Esophagus muscularis mucosa (tissue), 4 donors: Measurements from ENCODE around the gene NTF4. TPM values are rescaled to one million over a fixed set of nuclear protein-coding genes. Genes with fewer than 3 reads are reported as not detected.
A peak's percentile ranks its signal among the peaks of the same experiment; 100 is the strongest.
"Not testable (repeated sequence)": the region's sequence is repeated elsewhere in the genome, so short reads cannot be mapped to it uniquely, and the experiment has no call there.

Experiments used
- DNase-seq: peaks from one replicate; pipeline ENCODE4 v3.0.0-alpha.2; 2017; ENCODE audit errors: extremely low spot score
- H3K27ac ChIP-seq, 4 donors: fragments of 200-600 bp; sonication (generic); replicated peaks in 1 of 4; 1 replicate in 3 of 4; 2 replicates in 1 of 4; pipeline ENCODE4 v1.5.1; 2016 to 2019; ENCODE audit warnings: mild to moderate bottlenecking in 1 of 4
- H3K27me3 ChIP-seq, 4 donors: fragments of 200-600 bp; sonication (generic); one replicate each; pipeline versions ENCODE4 v1.5.1 to v1.6.0; 2016 to 2019
- H3K36me3 ChIP-seq, 4 donors: fragments of 200-600 bp; sonication (generic); one replicate each; pipeline ENCODE4 v1.5.1; 2016 to 2019
- H3K4me1 ChIP-seq, 4 donors: fragments of 200-600 bp; sonication (generic); one replicate each; pipeline ENCODE4 v1.5.1; 2016 to 2019
- H3K4me3 ChIP-seq, 4 donors: fragments of 200-600 bp; sonication (generic); 1 replicate in 2 of 4; 2 replicates in 2 of 4; pipeline ENCODE4 v1.5.1; 2016 to 2019; ENCODE audit warnings: mild to moderate bottlenecking in 4 of 4, moderate library complexity in 1 of 4
- H3K9me3 ChIP-seq, 4 donors: fragments of 200-600 bp; sonication (generic); 1 replicate in 3 of 4; 2 replicates in 1 of 4; pipeline ENCODE4 v1.5.1; 2016 to 2019
- CTCF ChIP-seq, 3 experiments: fragments of 200-600 bp in 2 of 3; fragments of 450-650 bp in 1 of 3; sonication (generic) in 2 of 3; IDR thresholded peaks; one replicate each; pipeline ENCODE4 v1.5.1; 2017 to 2019; ENCODE audit warnings: antibody characterized with exemption in 3 of 3, mild to moderate bottlenecking in 2 of 3, moderate library complexity in 1 of 3
- EP300 ChIP-seq: sonication (generic); formaldehyde crosslinking; IDR thresholded peaks from one replicate; pipeline ENCODE4 v1.6.1; 2017; ENCODE audit warnings: antibody characterized with exemption
- POLR2A ChIP-seq: fragments of 450-650 bp; IDR thresholded peaks from one replicate; pipeline ENCODE4 v1.6.1; 2017; ENCODE audit warnings: antibody characterized with exemption, moderate library complexity, mild to moderate bottlenecking, low read depth
- POLR2AphosphoS5 ChIP-seq, 2 donors: sonication (generic); formaldehyde crosslinking; IDR thresholded peaks; one replicate each; pipeline ENCODE4 v1.6.1; 2017; ENCODE audit warnings: antibody characterized with exemption in 2 of 2
- WGBS: methylation state at CpG from one replicate; pipeline ENCODE4 v1.1.5; 2018; 5-methylcytosine and 5-hydroxymethylcytosine counted together
- intact Hi-C: fragments of 100-400 bp; cut with DNase I; formaldehyde crosslinking; loops from one replicate; pipeline ENCODE4 v1.15.1; 2023
- total RNA-seq, 4 donors: library from RNA; depleted of rRNA; stranded (reverse); fragments of >200 nt; gene quantifications; one replicate each; pipeline versions ENCODE4 v1.1.0 to v1.2.1, GENCODE V29; 2016

The NTF4 gene
- total RNA-seq, 4 donors from 2014 or later, result not detected

DNA sequence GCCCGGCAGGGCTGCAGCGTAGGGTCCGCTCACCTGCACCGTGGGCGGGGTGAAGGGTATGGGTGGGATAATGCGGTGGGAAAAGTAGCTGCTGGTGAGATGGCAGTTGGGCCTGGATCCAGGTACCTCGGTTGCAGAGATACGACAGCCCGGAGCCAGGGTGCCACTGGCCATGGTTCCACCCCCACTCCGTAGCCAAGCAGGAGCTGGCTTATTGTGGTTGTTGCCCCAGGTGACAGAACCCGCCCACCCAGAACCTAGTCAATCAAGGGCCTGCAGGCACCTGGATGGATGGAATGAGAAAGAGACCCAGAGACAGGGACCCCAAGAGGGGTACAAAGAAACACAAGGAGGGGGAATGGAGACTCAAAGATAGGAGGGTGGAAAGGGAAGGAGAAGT lies 44.3 kb downstream of the NTF4 start:
- H3K27ac ChIP-seq, result no peak overlapping the region
- H3K36me3 ChIP-seq, result peaks cover 0 to 13% (median 10%) of the 10 kb centered on the region in 4 donors
- peaks cover 0 to 41% (median 14%) of the 10 kb centered on the region in 4 donors for H3K27me3 ChIP-seq
- no peak for DNase-seq
- no peak for TF ChIP-seq POLR2AphosphoS5 (IDR thresholded peaks at IDR 0.05)
- TF ChIP-seq POLR2A, result no peak
- H3K4me3 ChIP-seq, result no peak overlapping the region
- peaks cover 19 to 30% (median 26%) of the 10 kb centered on the region in 4 donors for H3K4me1 ChIP-seq
- H3K9me3 ChIP-seq, result no peaks in the 10 kb centered on the region
- intact Hi-C loops, result no loop called here
- WGBS, result 82% methylated on average over 11 of the region's 11 CpGs

DNA sequence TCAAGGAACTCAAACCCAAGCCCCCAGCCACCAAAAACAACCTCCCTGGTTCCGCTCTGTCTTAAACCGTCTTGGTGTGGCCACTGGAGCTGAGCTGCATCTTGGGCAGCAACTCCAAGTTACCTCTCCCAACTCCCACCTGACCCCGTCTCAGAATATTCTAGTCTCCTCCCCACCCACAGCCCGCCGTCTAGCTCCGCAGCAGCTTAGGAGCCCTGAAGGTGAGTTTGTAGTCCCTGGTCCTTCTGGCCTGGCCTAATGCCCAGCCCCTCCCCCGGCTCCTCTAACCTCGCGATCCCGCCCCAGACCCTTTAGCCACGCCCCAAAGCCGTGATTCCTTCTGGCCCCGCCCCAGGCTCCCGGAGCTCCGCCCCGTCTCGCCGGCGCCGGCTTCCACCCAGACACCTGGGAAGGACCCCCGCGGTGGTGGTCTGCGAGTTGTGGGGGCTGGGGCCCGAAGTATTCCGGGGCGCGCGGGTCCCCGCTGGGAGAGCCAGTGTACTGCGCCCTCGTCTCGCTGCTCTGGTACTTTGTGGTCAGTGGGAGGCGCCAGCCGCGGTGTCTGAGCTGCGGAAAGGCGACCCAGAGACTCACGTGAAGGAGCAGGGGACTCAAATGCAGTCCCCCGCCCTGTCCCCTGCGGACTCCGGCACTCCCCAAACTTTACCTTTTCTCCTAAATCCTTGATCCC lies 45.2 kb downstream of the NTF4 start:
- no peaks in the 10 kb centered on the region for H3K9me3 ChIP-seq
- no peak overlapping the region for H3K27ac ChIP-seq
- TF ChIP-seq CTCF (IDR thresholded peaks at IDR 0.05) (no peak), EP300 (no peak), POLR2AphosphoS5 (IDR thresholded peaks at IDR 0.05) (no peak), POLR2A (no peak)
- peaks cover 19 to 30% (median 26%) of the 10 kb centered on the region in 4 donors for H3K4me1 ChIP-seq
- intact Hi-C loops, result no loop called here
- DNase-seq, result no peak
- peak overlapping the region; percentile 53 to 64 (median 55) for H3K4me3 ChIP-seq
- peaks cover 0 to 22% (median 20%) of the 10 kb centered on the region in 4 donors for H3K36me3 ChIP-seq
- H3K27me3 ChIP-seq, result peaks cover 0 to 41% (median 14%) of the 10 kb centered on the region in 4 donors
- 11% methylated on average over 27 of the region's 41 CpGs for WGBS

DNA sequence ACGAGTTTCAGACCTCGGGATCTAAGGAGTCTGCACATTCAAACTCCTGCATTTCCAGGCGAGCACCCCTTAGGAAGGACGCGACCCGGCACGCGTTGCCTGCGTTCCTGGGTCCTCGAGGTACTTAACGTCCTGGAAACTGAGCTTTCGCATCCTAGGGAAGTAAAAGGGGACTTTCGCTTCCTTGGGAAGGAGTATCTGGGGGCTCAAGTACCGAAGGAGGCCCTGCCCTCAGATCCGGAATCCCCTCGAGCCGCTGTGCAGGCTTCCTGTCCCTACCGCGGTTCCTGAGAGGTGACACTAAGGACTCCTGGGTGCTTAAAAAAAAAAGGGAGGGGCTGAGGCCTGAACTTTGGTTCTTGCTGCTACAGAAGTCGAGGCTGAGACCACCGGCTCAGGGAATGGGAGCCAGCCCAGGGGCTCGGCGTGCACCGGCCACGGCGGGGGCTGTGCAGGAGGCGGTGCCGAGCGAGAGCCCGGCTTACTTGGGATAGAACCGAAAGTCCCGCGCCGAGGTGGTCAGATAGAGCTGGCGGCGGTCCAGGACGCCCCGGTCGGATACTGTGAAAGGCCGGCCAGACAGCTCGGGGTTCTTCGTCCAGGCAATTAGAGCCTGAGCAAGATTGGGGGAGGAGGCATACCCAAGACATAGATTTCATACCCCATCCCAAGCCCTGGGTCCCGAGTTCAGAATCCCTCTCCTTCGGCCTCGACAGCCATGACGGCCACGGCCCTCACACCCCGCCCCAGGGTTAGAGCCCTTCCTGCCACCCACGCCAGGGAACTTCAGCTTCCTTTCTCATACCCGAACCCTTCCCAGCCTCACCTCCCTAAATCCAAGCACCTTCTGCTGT lies 46.0 kb downstream of the NTF4 start:
- intact Hi-C loops, DNase-seq, H3K9me3 ChIP-seq, H3K27ac ChIP-seq: not testable (repeated sequence)
- Histone ChIP-seq H3K36me3 (peaks cover 0 to 30% (median 28%) of the 10 kb centered on the region in 4 donors), H3K27me3 (peaks cover 0 to 41% (median 14%) of the 10 kb centered on the region in 4 donors), H3K4me3 (peak overlapping the region; percentile 53 to 64 (median 55)), H3K4me1 (peaks cover 19 to 30% (median 26%) of the 10 kb centered on the region in 4 donors)
- 2% methylated on average over 16 of the region's 50 CpGs for WGBS

- H3K9me3 ChIP-seq, result no peaks in the 10 kb centered on the region
- H3K27ac ChIP-seq, result no peak overlapping the region
- H3K27me3 ChIP-seq, result peaks cover 0 to 41% (median 14%) of the 10 kb centered on the region in 4 donors
- intact Hi-C loops, result no loop called here
- H3K36me3 ChIP-seq, result peaks cover 0 to 37% (median 32%) of the 10 kb centered on the region in 4 donors
- H3K4me1 ChIP-seq, result peaks cover 19 to 30% (median 26%) of the 10 kb centered on the region in 4 donors
- no peak for DNase-seq
- 0% methylated on average over 6 of the region's 62 CpGs for WGBS
- H3K4me3 ChIP-seq, result peak overlapping the region; percentile 53 to 64 (median 55)
- TF ChIP-seq EP300 (no peak), POLR2A (no peak), CTCF (IDR thresholded peaks at IDR 0.05) (peak; percentile 22 to 59 (median 23)), POLR2AphosphoS5 (IDR thresholded peaks at IDR 0.05) (no peak)
Measured at GRCh38 chr19:49017666-49018351, 46.8 kb downstream of the NTF4 start.

DNA sequence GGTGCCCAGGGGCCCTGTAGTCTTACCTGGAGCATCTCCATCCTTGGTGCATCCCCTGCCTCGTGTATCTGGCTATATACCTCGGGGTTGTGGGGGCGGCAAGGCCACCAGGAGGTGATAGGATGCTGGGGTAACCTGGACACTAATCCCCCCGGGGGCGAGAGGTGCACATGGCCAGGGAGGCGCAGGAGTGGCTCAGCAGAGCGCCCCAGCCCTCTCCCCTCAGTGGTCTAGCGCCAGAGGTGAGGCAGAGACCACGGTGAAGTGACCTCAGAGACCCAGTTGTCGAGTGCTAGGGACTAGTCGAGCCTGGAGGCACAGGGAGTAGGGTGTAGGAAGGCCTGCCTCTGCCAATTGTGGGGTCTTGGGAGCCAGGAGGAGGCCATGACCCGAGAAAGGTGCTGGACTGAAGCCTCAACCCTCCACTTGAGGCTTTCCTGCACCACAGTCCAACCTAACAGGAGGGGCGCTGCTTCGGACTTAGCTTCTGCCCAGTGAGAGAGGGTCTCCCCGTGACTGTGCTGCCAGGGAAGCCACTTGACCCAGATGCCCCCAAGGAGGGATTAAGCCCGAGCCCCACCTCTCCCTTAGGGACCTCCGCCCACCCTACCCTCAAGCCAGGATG lies 47.5 kb downstream of the NTF4 start, which contains the start of gene LHB:
TSS of gene LHB (minus strand) at position 51 of the 625 bp plus-strand sequence. CDS start at position 41, 10 bp downstream.
- no peak for TF ChIP-seq POLR2AphosphoS5 (IDR thresholded peaks at IDR 0.05)
- no peak for TF ChIP-seq POLR2A
- TF ChIP-seq EP300, result no peak
- no peak for TF ChIP-seq CTCF (IDR thresholded peaks at IDR 0.05)

More for the DNA sequence above, 47.5 kb downstream of the NTF4 start, which contains the start of gene LHB:
- WGBS, result 90% methylated on average over 12 of the region's 17 CpGs
- peak within 1 kb of the TSS; percentile 53 to 64 (median 55) for H3K4me3 ChIP-seq
- peaks cover 0 to 41% (median 14%) of the 10 kb centered on the region in 4 donors for H3K27me3 ChIP-seq
- DNase-seq, result no peak
- no peaks in the 10 kb centered on the region for H3K9me3 ChIP-seq
- no peak within 1 kb of the TSS for H3K27ac ChIP-seq
- peaks cover 0 to 43% (median 38%) of the 10 kb centered on the region in 4 donors for H3K36me3 ChIP-seq
- intact Hi-C loops, result no loop called here
- H3K4me1 ChIP-seq, result peaks cover 19 to 30% (median 26%) of the 10 kb centered on the region in 4 donors
